Transverse colon (tissue), 4 donors: ENCODE data around the gene PLEKHH2.

Experiments used
- EP300 ChIP-seq: sonication (generic); formaldehyde crosslinking; IDR thresholded peaks from one replicate; pipeline ENCODE4 v1.6.1; 2017; ENCODE audit warnings: antibody characterized with exemption, low read depth
- POLR2A ChIP-seq: fragments of 450-650 bp; IDR thresholded peaks from one replicate; pipeline ENCODE4 v1.6.1; 2016; ENCODE audit warnings: antibody characterized with exemption, mild to moderate bottlenecking, moderate library complexity
- POLR2AphosphoS5 ChIP-seq, 3 donors: sonication (generic); formaldehyde crosslinking; IDR thresholded peaks; one replicate each; pipeline ENCODE4 v1.6.1; 2016; ENCODE audit warnings: antibody characterized with exemption in 3 of 3
- TF ChIP-seq, protein P1 (sequence below), 5 experiments: fragments of 200-600 bp in 3 of 5; fragments of 450-650 bp in 2 of 5; sonication (generic) in 3 of 5; IDR thresholded peaks; 1 replicate in 2 of 5; 2 replicates in 3 of 5; pipeline ENCODE4 v1.5.1; 2016 to 2017; ENCODE audit warnings: antibody characterized with exemption in 5 of 5, inconsistent platforms in 3 of 5, mild to moderate bottlenecking in 2 of 5, moderate library complexity in 1 of 5

DNA sequence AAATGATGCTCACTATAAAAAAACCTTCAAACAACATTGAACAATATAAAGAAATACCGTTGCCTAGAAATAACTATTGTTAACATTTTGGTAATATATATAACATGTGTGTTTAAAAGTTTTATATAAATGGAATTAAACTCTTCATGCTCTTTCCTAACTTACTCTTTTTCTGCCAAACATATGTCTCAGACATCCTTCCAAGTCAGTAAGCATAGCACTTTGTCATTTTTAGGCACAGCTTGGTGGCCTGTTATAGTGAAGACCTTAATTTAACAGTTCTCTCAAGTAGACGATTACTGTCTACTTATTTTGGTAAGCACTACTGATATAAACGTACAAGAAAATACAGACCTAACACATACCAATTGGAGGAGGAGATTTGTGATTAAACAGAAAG, 177.7 kb downstream of the PLEKHH2 start:
- TF ChIP-seq, protein P1, sequence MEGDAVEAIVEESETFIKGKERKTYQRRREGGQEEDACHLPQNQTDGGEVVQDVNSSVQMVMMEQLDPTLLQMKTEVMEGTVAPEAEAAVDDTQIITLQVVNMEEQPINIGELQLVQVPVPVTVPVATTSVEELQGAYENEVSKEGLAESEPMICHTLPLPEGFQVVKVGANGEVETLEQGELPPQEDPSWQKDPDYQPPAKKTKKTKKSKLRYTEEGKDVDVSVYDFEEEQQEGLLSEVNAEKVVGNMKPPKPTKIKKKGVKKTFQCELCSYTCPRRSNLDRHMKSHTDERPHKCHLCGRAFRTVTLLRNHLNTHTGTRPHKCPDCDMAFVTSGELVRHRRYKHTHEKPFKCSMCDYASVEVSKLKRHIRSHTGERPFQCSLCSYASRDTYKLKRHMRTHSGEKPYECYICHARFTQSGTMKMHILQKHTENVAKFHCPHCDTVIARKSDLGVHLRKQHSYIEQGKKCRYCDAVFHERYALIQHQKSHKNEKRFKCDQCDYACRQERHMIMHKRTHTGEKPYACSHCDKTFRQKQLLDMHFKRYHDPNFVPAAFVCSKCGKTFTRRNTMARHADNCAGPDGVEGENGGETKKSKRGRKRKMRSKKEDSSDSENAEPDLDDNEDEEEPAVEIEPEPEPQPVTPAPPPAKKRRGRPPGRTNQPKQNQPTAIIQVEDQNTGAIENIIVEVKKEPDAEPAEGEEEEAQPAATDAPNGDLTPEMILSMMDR (IDR thresholded peaks at IDR 0.05): no peak
- no peak for TF ChIP-seq POLR2A
- TF ChIP-seq POLR2AphosphoS5 (IDR thresholded peaks at IDR 0.05): no peak
- no peak for TF ChIP-seq EP300
